ENCODE data around the gene SKP1. TPM values are rescaled to one million over a fixed set of nuclear protein-coding genes. Genes with fewer than 3 reads are reported as not detected.

The SKP1 gene
- total and polyA plus RNA-seq, 2 donors = 272 to 745 TPM

GRCh38 chr5:134124289-134125038, 52.3 kb downstream of the SKP1 start:
- Histone ChIP-seq H3K4me1 (ENCODE audit: insufficient read depth) (no peaks in the 10 kb centered on the region), H3K4me3 (ENCODE audit: low read depth, low read length) (no peak overlapping the region), H3K27ac (ENCODE audit: low read depth) (peak overlapping the region; percentile 59), H3K36me3 (ENCODE audit: insufficient read depth) (peaks cover 1% of the 10 kb centered on the region)
- DNase-seq (ENCODE audit: extremely low spot score) = no peak
- WGBS = 85% methylated on average over 8 of the region's 8 CpGs

GRCh38 chr5:134123360-134123759, 53.4 kb downstream of the SKP1 start:
- H3K27ac ChIP-seq (ENCODE audit: low read depth) = no peak overlapping the region
- no peak overlapping the region for H3K4me3 ChIP-seq (ENCODE audit: low read depth, low read length)
- no peak for DNase-seq (ENCODE audit: extremely low spot score)
- peaks cover 1% of the 10 kb centered on the region for H3K36me3 ChIP-seq (ENCODE audit: insufficient read depth)
- H3K4me1 ChIP-seq (ENCODE audit: insufficient read depth) = no peaks in the 10 kb centered on the region
- 92% methylated on average over 6 of the region's 6 CpGs for WGBS

GRCh38 chr5:134122530-134122929, 54.2 kb downstream of the SKP1 start:
- Histone ChIP-seq H3K36me3 (ENCODE audit: insufficient read depth) (peaks cover under 1% of the 10 kb centered on the region), H3K4me3 (ENCODE audit: low read depth, low read length) (no peak overlapping the region), H3K27ac (ENCODE audit: low read depth) (no peak overlapping the region), H3K4me1 (ENCODE audit: insufficient read depth) (no peaks in the 10 kb centered on the region)
- whole genome bisulfite sequencing = 82% methylated on average over 3 of the region's 3 CpGs
- no peak for DNase-seq (ENCODE audit: extremely low spot score)

GRCh38 chr5:134120386-134121138, 56.2 kb downstream of the SKP1 start:
- no peak overlapping the region for H3K4me3 ChIP-seq (ENCODE audit: low read depth, low read length)
- H3K36me3 ChIP-seq (ENCODE audit: insufficient read depth) = no peaks in the 10 kb centered on the region
- no peaks in the 10 kb centered on the region for H3K4me1 ChIP-seq (ENCODE audit: insufficient read depth)
- 94% methylated on average over 17 of the region's 17 CpGs for WGBS
- H3K27ac ChIP-seq (ENCODE audit: low read depth) = no peak overlapping the region
- no peak for DNase-seq (ENCODE audit: extremely low spot score)

GRCh38 chr5:134119720-134120119, 57.0 kb downstream of the SKP1 start:
- Histone ChIP-seq H3K4me1 (ENCODE audit: insufficient read depth) (no peaks in the 10 kb centered on the region), H3K27ac (ENCODE audit: low read depth) (no peak overlapping the region), H3K4me3 (ENCODE audit: low read depth, low read length) (no peak overlapping the region), H3K36me3 (ENCODE audit: insufficient read depth) (no peaks in the 10 kb centered on the region)
- 90% methylated on average over 12 of the region's 12 CpGs for WGBS
- no peak for DNase-seq (ENCODE audit: extremely low spot score)

GRCh38 chr5:134118212-134118835, 58.4 kb downstream of the SKP1 start:
- no peak for DNase-seq (ENCODE audit: extremely low spot score)
- peaks cover 2% of the 10 kb centered on the region for H3K4me1 ChIP-seq (ENCODE audit: insufficient read depth)
- 93% methylated on average over 4 of the region's 4 CpGs for WGBS
- no peaks in the 10 kb centered on the region for H3K36me3 ChIP-seq (ENCODE audit: insufficient read depth)
- H3K4me3 ChIP-seq (ENCODE audit: low read depth, low read length) = no peak overlapping the region
- no peak overlapping the region for H3K27ac ChIP-seq (ENCODE audit: low read depth)

GRCh38 chr5:134116789-134117761, 59.7 kb downstream of the SKP1 start:
- Histone ChIP-seq H3K27ac (ENCODE audit: low read depth) (no peak overlapping the region), H3K36me3 (ENCODE audit: insufficient read depth) (no peaks in the 10 kb centered on the region), H3K4me1 (ENCODE audit: insufficient read depth) (peaks cover 2% of the 10 kb centered on the region), H3K4me3 (ENCODE audit: low read depth, low read length) (no peak overlapping the region)
- no peak for DNase-seq (ENCODE audit: extremely low spot score)
- 93% methylated on average over 12 of the region's 12 CpGs for WGBS

- peaks cover 2% of the 10 kb centered on the region for H3K4me1 ChIP-seq (ENCODE audit: insufficient read depth)
- WGBS = 94% methylated on average over 10 of the region's 10 CpGs
- no peaks in the 10 kb centered on the region for H3K36me3 ChIP-seq (ENCODE audit: insufficient read depth)
- H3K27ac ChIP-seq (ENCODE audit: low read depth) = no peak overlapping the region
- H3K4me3 ChIP-seq (ENCODE audit: low read depth, low read length) = no peak overlapping the region
- DNase-seq (ENCODE audit: extremely low spot score) = no peak
Measured at GRCh38 chr5:134116286-134116685, 60.5 kb downstream of the SKP1 start.

GRCh38 chr5:134115806-134116175, 61.0 kb downstream of the SKP1 start:
- no peaks in the 10 kb centered on the region for H3K36me3 ChIP-seq (ENCODE audit: insufficient read depth)
- H3K27ac ChIP-seq (ENCODE audit: low read depth) = no peak overlapping the region
- H3K4me1 ChIP-seq (ENCODE audit: insufficient read depth) = peaks cover 2% of the 10 kb centered on the region
- 71% methylated on average over 13 of the region's 13 CpGs for WGBS
- peak overlapping the region; percentile 71 for H3K4me3 ChIP-seq (ENCODE audit: low read depth, low read length)
- DNase-seq (ENCODE audit: extremely low spot score) = no peak

- H3K4me1 ChIP-seq (ENCODE audit: insufficient read depth) = peaks cover 2% of the 10 kb centered on the region
- H3K36me3 ChIP-seq (ENCODE audit: insufficient read depth) = no peaks in the 10 kb centered on the region
- WGBS = 4% methylated on average over 110 of the region's 110 CpGs
- DNase-seq (ENCODE audit: extremely low spot score) = no peak
- H3K4me3 ChIP-seq (ENCODE audit: low read depth, low read length) = peak overlapping the region; percentile 71
- H3K27ac ChIP-seq (ENCODE audit: low read depth) = no peak overlapping the region
Measured at GRCh38 chr5:134114886-134115805, 61.6 kb downstream of the SKP1 start.

GRCh38 chr5:134113902-134114875, 62.6 kb downstream of the SKP1 start, which contains the start of gene TCF7:
TSS of gene TCF7 (plus strand) at chr5:134114681. CDS start at chr5:134114907, 226 bp downstream.
- peak; percentile 25 for DNase-seq (ENCODE audit: extremely low spot score)
- H3K4me1 ChIP-seq (ENCODE audit: insufficient read depth) = peaks cover 2% of the 10 kb centered on the region
- H3K4me3 ChIP-seq (ENCODE audit: low read depth, low read length) = peak within 1 kb of the TSS; percentile 71
- 2% methylated on average over 90 of the region's 90 CpGs for WGBS
- no peak within 1 kb of the TSS for H3K27ac ChIP-seq (ENCODE audit: low read depth)
- H3K36me3 ChIP-seq (ENCODE audit: insufficient read depth) = no peaks in the 10 kb centered on the region

Measured in urinary bladder (tissue), 4 donors.